Thoracic aorta (tissue), 2 donors: Measurements from ENCODE around the gene TSPAN7. TPM values are rescaled to one million over a fixed set of nuclear protein-coding genes. Genes with fewer than 3 reads are reported as not detected.

Experiments
- ATAC-seq: fragments of 150-250 bp; one replicate; pipeline ENCODE4 v1.8.0; 2017; ENCODE audit warnings: low read depth; ENCODE audit not compliant: insufficient number of reproducible peaks, low FRiP score
- DNase-seq: peaks from one replicate; pipeline ENCODE4 v3.0.0-alpha.2; 2020; ENCODE audit warnings: low spot score
- H3K27ac ChIP-seq, 2 donors: fragments of 200-600 bp; sonication (generic); 1 replicate in 1 of 2; 2 replicates in 1 of 2; pipeline ENCODE4 v1.5.1; 2016; ENCODE audit warnings: mild to moderate bottlenecking in 2 of 2, moderate library complexity in 2 of 2
- H3K27me3 ChIP-seq: fragments of 200-600 bp; sonication (generic); replicated peaks from 2 replicates; pipeline ENCODE4 v1.6.0; 2016; ENCODE audit warnings: mild to moderate bottlenecking; ENCODE audit not compliant: insufficient read depth
- H3K36me3 ChIP-seq: fragments of 200-600 bp; sonication (generic); one replicate; pipeline ENCODE4 v1.5.1; 2016
- H3K4me1 ChIP-seq, 2 donors: fragments of 200-600 bp; sonication (generic); 1 replicate in 1 of 2; 2 replicates in 1 of 2; pipeline versions ENCODE4 v1.5.1 to v1.6.0; 2016; ENCODE audit warnings: low read depth in 2 of 2, mild to moderate bottlenecking in 1 of 2; ENCODE audit not compliant: control insufficient read depth in 1 of 2
- H3K4me3 ChIP-seq: fragments of 200-600 bp; sonication (generic); 2 replicates; pipeline ENCODE4 v1.5.1; 2016; ENCODE audit warnings: mild to moderate bottlenecking
- H3K9me3 ChIP-seq: fragments of 200-600 bp; sonication (generic); 2 replicates; pipeline ENCODE4 v1.5.1; 2016
- total RNA-seq, 2 donors: library from RNA; depleted of rRNA; stranded (reverse); fragments of >200 nt; gene quantifications; one replicate each; pipeline versions ENCODE4 v1.1.0 to v1.2.3, GENCODE V29; 2016
- TF ChIP-seq, protein P1 (sequence below): fragments of 200-600 bp; sonication (generic); IDR thresholded peaks from one replicate; pipeline ENCODE4 v1.5.1; 2019; ENCODE audit warnings: antibody characterized with exemption

TSPAN7 gene
- total RNA-seq, 2 donors from 2014 or later, result 17.7 to 38.4 TPM

DNA sequence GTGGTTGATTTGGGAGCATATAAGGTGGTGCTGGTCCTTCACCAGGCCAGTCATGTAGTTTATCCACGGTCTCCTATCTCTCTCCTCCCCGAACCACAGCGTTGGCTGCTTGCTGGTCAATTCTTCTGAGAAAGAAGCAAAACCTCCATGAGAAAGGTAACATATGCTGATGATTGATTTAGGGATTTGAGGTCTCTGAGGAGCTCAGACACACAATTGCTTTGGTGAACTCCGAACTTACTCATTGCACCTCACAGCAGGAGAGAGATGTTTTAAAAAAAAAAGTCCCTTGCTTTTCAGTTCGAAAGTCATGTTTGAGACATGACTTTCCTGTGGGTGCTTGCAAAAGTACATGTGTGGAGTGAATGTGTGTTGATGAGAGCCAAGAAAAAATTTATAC is 100.2 kb downstream of the TSPAN7 start:
- Histone ChIP-seq H3K4me1 (no peaks in the 10 kb centered on the region), H3K27me3 (no peaks in the 10 kb centered on the region), H3K36me3 (no peaks in the 10 kb centered on the region), H3K4me3 (no peak overlapping the region), H3K27ac (no peak overlapping the region), H3K9me3 (no peaks in the 10 kb centered on the region)
- TF ChIP-seq, protein P1, sequence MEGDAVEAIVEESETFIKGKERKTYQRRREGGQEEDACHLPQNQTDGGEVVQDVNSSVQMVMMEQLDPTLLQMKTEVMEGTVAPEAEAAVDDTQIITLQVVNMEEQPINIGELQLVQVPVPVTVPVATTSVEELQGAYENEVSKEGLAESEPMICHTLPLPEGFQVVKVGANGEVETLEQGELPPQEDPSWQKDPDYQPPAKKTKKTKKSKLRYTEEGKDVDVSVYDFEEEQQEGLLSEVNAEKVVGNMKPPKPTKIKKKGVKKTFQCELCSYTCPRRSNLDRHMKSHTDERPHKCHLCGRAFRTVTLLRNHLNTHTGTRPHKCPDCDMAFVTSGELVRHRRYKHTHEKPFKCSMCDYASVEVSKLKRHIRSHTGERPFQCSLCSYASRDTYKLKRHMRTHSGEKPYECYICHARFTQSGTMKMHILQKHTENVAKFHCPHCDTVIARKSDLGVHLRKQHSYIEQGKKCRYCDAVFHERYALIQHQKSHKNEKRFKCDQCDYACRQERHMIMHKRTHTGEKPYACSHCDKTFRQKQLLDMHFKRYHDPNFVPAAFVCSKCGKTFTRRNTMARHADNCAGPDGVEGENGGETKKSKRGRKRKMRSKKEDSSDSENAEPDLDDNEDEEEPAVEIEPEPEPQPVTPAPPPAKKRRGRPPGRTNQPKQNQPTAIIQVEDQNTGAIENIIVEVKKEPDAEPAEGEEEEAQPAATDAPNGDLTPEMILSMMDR, result no peak
- DNase-seq (no peak), ATAC-seq (no peak)

DNA sequence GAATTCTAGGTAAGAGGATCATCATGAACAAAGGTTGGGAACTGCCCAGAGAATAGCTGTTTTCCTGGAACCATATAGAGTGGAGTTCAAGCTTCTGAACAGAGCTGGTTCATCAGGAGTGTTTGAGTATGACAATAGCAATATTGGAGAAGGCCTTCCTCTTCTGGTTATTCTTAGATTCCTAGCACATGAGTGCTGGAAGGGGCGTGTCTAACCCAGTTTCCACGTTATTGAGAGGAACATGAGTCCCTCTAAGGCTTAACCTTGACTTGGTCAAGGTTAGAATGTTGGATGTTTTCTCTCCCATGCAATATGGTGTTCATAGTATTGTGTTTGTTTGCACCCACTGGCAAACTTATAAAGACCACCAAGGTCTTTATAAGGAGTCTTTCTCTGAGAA is 101.3 kb downstream of the TSPAN7 start:
- ATAC-seq (no peak), DNase-seq (no peak)
- no peaks in the 10 kb centered on the region for H3K36me3 ChIP-seq
- no peak overlapping the region for H3K4me3 ChIP-seq
- H3K4me1 ChIP-seq, result no peaks in the 10 kb centered on the region
- no peak overlapping the region for H3K27ac ChIP-seq
- H3K27me3 ChIP-seq, result no peaks in the 10 kb centered on the region
- no peaks in the 10 kb centered on the region for H3K9me3 ChIP-seq
- TF ChIP-seq, protein P1, result no peak

DNA sequence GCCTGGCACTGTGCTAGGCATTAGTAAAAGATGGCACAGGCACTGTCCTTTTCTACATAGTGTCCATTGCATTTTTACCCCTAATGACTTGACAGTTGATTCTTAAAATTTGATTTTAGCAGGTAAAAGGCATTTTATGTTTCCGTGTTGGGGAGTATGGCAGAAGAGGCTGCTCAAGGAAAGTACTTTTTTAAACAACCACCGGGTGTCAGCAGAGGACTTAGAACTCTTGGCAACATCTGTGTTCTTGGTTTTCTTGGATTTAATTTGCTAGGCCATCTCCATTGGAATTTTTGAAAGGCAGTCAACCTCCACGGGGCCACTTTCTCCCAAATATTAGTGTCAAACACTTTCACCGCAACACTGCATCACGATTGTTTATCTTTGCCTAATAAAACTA is 102.9 kb downstream of the TSPAN7 start:
- no peaks in the 10 kb centered on the region for H3K36me3 ChIP-seq
- no peak overlapping the region for H3K4me3 ChIP-seq
- H3K27me3 ChIP-seq, result no peaks in the 10 kb centered on the region
- no peak for DNase-seq
- no peak overlapping the region for H3K27ac ChIP-seq
- ATAC-seq, result no peak
- H3K4me1 ChIP-seq, result no peaks in the 10 kb centered on the region
- no peaks in the 10 kb centered on the region for H3K9me3 ChIP-seq
- TF ChIP-seq, protein P1, result peak; percentile 22

DNA sequence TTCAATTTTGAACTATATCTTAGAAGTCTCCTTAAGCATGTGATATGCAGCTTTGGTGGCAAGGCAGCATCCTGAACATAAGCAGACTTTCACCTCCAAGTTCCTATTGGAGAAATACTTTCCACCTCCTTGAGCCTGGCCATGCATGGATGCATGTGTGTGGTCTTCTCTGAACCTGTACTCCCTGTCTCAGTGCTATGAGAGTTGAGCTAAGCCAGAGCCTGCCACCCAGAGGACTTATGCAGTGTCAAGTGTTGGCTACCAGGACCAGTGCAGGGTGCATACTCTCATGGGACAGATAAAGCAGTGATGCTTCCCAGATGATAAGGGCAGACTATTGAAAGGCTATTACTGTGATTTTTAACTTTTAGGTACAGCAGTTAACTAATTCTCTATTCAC is 105.6 kb downstream of the TSPAN7 start:
- no peak for DNase-seq
- Histone ChIP-seq H3K4me3 (no peak overlapping the region), H3K27me3 (no peaks in the 10 kb centered on the region), H3K9me3 (no peaks in the 10 kb centered on the region), H3K36me3 (no peaks in the 10 kb centered on the region), H3K27ac (no peak overlapping the region), H3K4me1 (no peaks in the 10 kb centered on the region)
- ATAC-seq, result no peak
- TF ChIP-seq, protein P1, result no peak

DNA sequence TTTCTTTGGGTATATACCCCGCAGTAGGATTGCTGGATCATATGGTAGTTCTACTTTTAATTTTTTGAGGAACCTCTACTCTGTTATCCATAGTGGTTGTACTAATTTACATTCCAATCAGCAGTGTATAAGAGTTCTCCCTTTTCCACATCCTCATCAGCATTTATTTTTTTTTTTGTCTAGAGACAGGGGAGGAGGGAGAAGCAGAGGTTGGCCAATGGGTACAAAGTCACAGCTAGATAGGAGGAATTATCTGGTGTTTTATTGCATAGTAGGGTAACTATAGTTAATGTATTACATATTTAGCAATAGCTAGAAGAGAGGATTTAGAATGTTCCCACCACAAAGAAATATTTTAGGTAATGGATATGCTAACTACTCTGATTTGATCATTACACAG is 107.4 kb downstream of the TSPAN7 start:
- ATAC-seq (no peak), DNase-seq (no peak)
- H3K4me3 ChIP-seq, result no peak overlapping the region
- no peaks in the 10 kb centered on the region for H3K9me3 ChIP-seq
- TF ChIP-seq, protein P1, result no peak
- H3K27me3 ChIP-seq, result no peaks in the 10 kb centered on the region
- H3K36me3 ChIP-seq, result no peaks in the 10 kb centered on the region
- H3K27ac ChIP-seq, result no peak overlapping the region
- no peaks in the 10 kb centered on the region for H3K4me1 ChIP-seq
